ENCODE measurements around the gene IL16.

DNA sequence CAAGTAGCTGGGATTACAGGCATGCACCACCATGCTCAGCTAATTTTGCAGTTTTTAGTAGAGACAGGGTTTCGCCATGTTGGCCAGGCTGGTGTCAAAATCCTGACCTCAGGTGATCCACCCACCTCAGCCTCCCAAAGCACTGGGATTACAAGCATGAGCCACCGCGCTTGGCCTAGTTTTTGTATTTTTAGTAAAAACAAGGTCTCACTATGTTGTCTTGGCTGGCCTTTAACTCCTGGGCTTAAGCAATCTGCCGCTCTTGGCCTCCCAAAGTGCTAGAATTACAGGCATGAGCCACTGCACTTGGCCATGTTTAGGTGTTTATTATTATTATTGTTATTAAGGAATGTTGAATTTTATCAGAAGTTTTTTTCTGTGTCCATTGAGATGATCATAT is 14.7 kb downstream of the IL16 start:
- TF ChIP-seq POLR2A (IDR thresholded peaks at IDR 0.05) (no peak), CTCF (IDR thresholded peaks at IDR 0.05) (no peak)
